HEK293T (cell line): ENCODE measurements around the gene MXD3.

Source experiments
- BHLHE40 ChIP-seq: fragments of 450-650 bp; IDR thresholded peaks from 2 replicates; pipeline ENCODE4 v1.6.1; 2016; ENCODE audit warnings: mild to moderate bottlenecking, moderate library complexity, borderline replicate concordance
- ELF4 ChIP-seq: fragments of 450-650 bp; IDR thresholded peaks from 2 replicates; pipeline ENCODE4 v1.6.1; 2017; ENCODE audit warnings: antibody characterized with exemption

- TF ChIP-seq ELF4 (no peak), BHLHE40 (no peak)
These were observed 4.3 kb upstream of the MXD3 start for GRCh38 chr5:177316005-177316404.
